PFSK-1 (cell line): ENCODE data around the gene BCKDHA.

ENCODE experiments used
- POLR2AphosphoS5 ChIP-seq: IDR thresholded peaks from 2 replicates; pipeline ENCODE4 v1.6.1; 2012; ENCODE audit warnings: low read depth, mild to moderate bottlenecking, control low read depth, low read length, moderate library complexity
- SIN3A ChIP-seq: IDR thresholded peaks from 2 replicates; pipeline ENCODE4 v1.6.1; 2012; ENCODE audit warnings: mild to moderate bottlenecking, low read length, moderate library complexity, borderline replicate concordance; ENCODE audit not compliant: insufficient read depth
- TAF1 ChIP-seq: IDR thresholded peaks from 2 replicates; pipeline ENCODE4 v1.6.1; 2012; ENCODE audit warnings: low read length, control low read depth, borderline replicate concordance; ENCODE audit not compliant: insufficient read depth
- TF ChIP-seq, protein P1 (sequence below), 2 experiments: IDR thresholded peaks; 2 replicates each; pipeline versions ENCODE4 v1.6.1 to v1.8.0; 2011 to 2012; ENCODE audit warnings: low read depth in 2 of 2, low read length in 2 of 2, control low read depth in 1 of 2, inconsistent platforms in 1 of 2, mild to moderate bottlenecking in 1 of 2, moderate library complexity in 1 of 2; ENCODE audit not compliant: insufficient read depth in 1 of 2

DNA sequence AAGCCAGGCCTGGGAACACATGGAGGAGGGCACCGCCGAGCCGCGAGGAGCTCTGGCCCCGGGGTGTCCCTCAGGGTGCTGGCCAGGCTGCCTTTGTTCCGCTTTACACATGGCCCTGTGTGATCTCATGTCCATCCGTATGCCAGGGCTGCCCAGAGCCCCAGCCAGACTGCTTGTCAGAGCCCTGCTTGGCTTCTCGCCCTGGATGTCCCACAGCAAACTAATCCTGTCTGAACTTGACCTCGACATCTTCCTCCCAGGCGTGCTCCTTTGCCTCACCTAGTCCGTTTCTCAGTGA lies 14.3 kb downstream of the BCKDHA start:
- TF ChIP-seq, protein P1, sequence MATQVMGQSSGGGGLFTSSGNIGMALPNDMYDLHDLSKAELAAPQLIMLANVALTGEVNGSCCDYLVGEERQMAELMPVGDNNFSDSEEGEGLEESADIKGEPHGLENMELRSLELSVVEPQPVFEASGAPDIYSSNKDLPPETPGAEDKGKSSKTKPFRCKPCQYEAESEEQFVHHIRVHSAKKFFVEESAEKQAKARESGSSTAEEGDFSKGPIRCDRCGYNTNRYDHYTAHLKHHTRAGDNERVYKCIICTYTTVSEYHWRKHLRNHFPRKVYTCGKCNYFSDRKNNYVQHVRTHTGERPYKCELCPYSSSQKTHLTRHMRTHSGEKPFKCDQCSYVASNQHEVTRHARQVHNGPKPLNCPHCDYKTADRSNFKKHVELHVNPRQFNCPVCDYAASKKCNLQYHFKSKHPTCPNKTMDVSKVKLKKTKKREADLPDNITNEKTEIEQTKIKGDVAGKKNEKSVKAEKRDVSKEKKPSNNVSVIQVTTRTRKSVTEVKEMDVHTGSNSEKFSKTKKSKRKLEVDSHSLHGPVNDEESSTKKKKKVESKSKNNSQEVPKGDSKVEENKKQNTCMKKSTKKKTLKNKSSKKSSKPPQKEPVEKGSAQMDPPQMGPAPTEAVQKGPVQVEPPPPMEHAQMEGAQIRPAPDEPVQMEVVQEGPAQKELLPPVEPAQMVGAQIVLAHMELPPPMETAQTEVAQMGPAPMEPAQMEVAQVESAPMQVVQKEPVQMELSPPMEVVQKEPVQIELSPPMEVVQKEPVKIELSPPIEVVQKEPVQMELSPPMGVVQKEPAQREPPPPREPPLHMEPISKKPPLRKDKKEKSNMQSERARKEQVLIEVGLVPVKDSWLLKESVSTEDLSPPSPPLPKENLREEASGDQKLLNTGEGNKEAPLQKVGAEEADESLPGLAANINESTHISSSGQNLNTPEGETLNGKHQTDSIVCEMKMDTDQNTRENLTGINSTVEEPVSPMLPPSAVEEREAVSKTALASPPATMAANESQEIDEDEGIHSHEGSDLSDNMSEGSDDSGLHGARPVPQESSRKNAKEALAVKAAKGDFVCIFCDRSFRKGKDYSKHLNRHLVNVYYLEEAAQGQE (IDR thresholded peaks at IDR 0.05; ENCODE audit: insufficient read depth in 1 of 2, low read depth in 2 of 2, low read length in 2 of 2) = no peak
- TF ChIP-seq POLR2AphosphoS5 = no peak
- TF ChIP-seq SIN3A = no peak
- TF ChIP-seq TAF1 = no peak
